NCI-H1092 treated with DMSO at 0.1 percent for 48 hours (cell line): ENCODE results near the gene STRA8.

Source experiments
- DNase-seq: peaks from one replicate; lab custom pipeline; 2025; lab: John Stamatoyannopoulos, UW

The STRA8 gene

DNA sequence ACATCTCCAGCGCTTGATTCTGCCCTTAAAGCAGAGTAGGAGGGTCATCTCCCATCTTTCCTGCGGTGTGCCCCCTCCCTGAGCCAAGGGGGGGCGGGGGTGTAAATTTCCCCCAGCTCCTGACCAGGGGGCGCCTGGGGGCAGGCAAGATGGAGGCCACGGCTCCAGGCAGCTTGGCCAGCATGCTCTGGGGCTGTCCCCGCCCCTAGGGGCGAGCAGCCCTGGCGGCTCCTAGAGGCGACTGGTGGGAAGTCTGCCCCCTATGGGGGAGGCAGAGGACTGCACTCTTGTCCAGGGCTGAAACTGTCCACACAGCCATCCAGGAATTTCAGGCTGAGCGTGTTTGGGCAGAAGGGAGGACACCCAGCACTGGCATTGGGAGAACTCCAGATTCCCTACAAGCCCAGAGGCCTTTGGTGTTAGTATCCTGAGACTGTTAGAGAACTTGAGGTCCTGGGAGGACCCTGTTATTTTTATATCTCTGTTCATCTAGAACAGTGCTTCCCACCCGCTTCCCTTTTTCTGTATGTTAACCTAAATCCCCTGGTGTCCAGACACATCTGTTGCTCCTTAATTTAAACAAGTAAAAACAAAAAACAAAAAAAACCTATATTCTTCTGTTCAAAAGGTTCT lies 4.6 kb downstream of the STRA8 start:
- DNase-seq = no peak

DNA sequence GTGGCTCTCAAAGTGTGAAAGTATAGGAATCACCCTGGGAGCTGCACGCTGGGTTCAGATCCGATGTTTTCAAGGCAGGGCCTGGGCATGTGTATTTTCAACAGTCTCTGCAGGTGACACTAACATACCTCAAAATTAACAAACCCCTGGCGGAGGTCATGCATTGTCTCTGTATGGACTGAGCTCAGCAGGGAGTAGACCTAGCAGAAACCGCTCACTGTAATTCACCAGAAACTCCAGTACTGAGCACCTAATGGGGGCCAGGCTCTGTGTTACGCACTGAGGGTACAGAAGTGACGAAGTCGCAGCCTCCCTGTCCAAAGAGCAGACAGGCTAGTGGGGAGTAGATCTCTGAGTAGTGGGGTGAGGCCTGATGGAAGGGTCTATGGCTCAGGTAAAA lies 5.6 kb downstream of the STRA8 start:
- no peak for DNase-seq

DNA sequence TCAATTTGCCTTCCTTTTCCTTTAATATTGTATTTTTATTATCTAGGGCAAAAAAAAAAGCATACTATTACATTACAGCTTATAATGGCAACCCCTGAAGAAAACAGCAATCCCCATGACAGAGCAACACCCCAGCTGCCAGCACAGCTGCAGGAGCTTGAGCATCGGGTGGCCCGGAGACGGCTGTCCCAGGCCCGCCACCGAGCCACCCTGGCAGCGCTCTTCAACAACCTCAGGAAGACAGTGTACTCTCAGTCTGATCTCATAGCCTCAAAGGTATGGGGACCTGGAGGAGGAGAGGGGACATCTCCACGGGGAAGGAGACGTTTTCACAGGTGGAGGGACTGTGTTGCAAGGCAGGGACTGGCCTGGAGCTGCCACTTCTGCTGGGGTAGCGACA lies 6.8 kb downstream of the STRA8 start:
- no peak for DNase-seq

DNA sequence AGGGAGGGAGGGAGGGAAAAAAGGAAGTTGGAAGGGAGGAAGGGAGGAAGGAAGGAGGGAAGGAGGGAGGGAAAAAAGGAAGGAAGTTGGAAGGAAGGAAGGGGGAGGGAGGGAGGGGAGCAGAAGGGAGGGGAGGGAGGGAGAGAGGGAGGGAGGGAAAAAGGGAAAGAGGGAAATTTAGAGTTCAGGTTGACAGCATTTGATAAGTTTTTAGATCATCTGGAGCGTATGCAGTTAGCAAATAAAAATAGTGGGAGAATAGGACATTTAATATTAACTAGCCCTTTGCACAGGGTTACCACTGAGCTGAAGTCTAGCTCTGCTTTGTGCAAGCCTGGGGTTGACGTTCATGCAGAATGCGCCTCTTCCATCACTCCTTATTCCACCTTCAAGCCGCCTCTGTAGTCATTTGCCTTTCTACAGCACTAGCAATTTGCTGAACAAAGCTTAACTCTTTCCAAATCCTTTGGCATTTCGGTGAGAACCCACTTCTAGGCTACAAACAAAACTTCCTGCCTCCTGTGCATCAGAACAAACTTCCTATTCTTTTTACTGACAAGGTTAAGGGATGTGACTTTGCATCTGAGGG lies 8.6 kb downstream of the STRA8 start:
- no peak for DNase-seq

DNA sequence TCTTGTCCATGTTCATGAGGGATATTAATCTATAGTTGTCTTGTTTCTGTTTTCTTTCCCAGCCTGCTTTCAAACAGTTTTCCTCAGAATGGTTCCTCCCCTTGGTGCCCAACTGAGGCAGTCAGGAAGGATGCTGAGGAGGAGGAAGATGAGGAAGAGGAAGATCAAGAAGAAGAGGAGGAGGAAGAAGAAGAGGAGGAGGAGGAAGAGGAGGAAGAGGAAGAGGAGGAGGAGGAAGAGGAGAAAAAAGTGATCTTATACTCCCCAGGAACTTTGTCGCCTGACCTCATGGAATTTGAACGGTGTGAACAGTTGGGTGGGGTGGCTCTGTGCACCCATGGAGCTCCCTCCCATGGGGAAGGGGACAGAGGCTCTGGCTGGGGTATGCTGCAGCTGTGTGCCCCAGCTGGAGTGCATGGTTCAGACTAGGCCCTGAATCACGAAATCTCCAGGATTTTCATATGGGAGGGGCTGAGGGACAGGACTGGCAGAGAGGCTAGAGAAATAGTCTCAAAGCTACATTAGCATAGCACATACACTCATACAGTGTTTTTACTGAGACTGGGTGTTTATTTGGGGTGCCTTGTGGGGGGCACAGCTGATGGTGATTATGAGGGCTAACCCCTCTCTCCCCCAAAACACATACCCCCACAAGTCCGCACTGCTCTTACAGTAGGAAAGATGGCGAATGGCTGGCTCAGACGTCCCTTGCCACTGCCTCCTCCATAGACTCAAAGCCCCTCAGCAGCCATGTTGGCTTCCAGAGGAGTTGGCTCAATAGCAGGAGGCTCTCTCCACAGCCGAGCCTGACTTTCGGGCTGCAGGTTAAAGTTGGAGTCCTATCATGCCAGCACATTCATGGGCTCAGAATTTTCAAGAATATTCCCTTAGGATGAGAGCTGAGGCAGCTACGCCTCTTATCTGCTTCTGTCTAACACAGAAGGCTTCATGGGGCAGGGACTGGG lies 11.9 kb downstream of the STRA8 start:
- DNase-seq = no peak

DNA sequence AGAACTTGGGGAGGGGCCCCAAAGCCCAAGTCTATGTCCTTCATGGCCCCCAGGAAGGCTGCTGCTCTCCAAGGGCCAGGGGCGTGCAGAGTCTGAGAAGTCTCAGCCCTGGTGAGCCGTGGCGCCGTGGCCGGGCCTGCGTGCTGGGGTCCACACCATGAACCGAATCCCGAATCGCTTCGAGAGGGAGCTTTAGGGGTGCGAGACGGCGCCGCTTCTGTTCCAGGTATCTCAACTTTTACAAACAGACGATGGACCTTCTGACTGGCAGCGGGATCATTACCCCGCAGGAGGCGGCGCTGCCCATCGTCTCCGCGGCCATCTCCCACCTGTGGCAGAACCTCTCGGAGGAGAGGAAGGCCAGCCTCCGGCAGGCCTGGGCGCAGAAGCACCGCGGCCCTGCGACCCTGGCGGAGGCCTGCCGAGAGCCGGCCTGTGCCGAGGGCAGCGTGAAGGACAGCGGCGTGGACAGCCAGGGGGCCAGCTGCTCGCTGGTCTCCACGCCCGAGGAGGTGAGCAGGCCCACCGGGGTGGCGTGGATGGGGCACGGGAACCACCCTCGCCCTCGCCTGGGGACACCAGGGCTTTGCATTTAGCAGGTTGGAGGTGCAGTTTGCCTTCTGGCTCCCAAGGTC lies 12.7 kb downstream of the STRA8 start:
- DNase-seq = no peak

DNA sequence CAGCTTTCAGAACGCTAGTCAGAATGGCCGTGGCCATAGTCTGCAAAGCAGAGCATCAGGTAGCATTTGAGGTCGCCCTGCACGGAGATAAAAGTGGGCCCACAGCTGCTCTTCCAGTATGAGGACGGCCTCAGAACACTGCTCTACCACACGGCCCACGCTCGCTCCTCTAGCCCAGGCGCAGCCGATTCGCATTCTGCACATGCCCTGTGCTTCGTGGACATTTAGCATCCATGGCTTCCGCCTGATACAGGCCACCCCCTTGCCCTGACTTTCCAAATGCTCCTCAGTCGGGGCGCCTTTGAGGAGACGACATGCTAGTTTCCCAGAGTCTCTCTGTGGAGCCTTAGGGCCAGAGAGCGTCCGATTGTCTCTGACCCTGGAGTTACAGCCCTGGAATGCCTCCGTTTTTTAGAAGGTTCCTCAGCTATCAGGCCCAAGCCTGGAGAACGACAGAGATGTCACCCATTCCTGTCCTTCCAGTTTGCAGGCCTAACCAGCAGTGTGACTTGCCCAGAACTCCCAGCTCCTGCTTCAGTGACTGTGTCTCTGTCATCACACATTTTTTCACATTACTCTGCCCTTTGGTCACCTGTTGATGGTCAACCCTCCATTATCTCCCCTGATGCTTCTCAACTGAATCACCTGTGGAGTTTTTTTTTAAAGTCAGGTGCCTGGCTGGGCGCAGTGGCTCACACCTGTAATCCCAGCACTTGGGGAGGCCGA lies 14.3 kb downstream of the STRA8 start:
- DNase-seq = no peak

DNA sequence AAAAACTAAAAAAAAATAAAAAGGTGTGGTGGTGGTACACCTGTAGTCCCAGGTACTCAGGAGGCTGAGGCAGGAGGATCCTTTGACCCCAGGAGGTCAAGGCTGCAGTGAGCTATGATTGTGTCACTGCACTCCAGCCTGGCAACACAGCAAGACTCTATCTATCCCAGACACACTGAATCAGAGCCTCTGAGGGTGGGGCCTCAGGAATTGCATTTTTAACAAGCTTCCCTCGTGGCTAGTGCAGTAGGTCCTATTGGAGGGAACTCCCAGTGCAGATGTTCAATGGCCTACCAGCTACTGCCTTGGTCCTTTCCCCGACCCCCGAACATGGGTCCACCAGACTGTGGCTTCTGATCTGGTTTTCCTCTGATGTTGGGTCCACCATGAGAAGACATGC lies 14.9 kb downstream of the STRA8 start:
- DNase-seq = no peak

DNA sequence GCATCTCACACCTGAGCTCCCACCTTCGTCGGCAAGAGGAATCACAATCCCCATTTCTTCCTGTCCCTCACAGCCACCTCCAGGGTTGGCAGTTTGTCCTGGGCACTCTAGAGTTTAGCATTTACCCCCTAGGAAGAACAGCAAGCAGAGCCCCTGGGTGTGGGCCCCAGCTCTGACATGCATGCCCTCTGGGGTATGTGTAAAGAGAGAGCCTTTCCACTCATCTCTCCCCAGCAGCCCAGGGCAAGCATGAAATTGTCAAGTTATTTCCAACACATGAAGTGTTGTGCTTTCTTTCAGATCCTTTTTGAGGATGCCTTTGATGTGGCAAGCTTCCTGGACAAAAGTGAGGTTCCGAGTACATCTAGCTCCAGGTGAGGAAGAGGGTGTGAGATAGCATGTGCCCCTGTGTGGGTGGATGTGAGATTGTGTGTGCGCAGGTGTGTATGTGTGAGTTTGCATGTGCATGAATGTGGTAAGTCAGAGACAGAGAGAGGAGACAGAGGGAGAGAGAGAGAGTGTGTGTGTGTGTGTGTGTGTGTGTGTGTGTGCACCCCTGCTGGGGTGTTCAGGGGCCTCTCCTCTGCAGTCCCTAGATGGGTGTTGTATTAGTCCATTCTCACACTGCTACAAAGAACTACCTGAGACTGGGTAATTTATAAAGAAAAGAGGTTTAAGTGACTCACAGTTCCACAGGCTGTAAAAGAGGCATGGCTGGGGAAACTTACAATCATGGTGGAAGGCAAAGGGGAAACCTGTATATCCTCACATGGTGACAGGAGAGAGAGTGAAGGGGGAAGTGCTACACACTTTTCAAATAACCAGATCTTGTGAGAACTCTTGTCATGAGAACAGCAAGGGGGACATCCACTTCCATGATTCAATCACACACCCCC lies 18.1 kb downstream of the STRA8 start:
- DNase-seq = no peak

DNA sequence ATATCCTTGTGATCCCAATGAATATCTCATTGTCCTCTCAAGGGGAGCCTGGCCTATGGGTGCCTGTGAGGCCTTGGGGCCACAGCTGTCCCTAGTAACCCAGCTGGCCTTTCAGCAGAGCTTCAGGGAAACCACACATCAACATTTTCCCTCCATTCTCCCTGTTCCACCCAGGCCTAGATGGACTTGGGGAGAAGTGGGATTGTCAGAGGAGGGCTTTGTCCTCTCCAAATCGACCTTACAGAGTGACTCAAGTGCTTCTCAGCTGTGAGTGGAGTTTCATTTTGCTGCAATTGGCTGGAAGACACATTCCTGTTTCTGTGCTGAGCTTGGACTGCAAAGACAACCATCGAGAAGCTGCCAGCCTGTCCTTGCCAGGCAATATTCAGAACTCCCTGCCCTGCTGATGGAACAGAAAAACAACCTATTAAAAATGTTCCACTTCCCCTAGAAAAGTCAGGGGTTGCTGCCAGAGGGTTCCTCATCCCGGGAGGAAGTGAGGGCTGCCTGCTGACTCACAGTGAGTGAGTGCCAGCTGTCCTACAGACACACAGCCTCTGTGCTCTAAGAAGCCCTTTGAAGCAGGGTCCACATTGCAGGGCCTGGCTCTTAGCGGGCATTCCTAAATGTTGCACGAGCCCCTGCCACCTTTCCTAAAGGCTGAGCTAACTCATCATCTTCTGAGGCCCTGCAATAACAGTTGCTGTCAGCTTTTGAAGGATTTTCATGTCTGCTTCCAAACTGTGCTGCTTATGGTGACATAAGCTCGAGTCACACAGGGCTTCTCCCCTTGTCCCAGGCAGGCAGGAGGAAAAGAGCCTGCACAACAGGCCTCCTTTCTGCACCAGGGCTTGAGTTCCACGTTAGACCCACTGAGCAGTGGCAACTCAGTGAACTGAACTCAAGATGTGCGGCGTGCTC lies 20.5 kb downstream of the STRA8 start:
- DNase-seq = no peak

DNA sequence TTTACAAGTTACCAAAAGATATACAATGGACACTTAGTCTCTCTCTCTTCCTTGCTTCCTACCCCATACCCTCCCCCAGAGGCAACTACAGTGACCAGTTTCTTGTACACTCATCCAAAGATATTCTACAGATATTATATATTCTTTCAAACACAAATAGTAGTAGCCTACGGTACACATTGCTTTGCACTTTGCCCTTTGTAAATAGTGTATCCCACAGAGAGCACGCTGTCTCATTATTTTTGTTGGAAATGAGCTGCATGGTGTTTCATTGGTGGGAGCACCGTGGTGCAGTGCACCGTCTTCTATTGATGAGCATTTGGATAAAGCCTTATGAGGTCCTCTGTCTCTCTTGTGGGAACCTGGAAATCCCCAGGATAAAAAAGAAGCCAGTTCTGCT lies 24.2 kb downstream of the STRA8 start:
- DNase-seq = no peak

DNA sequence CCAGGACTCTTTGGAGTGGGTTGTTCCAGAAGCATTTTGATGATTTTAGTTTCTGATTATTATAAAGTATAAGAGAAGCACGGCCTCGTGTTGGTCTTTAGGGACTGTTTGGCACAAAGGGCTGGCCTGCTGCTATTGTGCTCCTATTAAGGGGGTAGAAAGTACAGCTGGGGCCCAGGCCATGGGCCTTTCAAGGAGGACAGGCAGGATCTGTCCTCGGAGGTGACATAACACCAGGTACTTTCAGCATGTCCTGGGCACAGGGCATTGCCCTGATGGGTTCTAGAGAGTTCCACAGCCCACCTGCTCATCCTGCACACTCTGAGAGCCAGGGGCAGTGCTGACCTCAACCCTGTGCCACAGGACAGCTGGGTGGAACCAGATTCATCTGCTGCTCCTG lies 24.9 kb downstream of the STRA8 start:
- DNase-seq = no peak

DNA sequence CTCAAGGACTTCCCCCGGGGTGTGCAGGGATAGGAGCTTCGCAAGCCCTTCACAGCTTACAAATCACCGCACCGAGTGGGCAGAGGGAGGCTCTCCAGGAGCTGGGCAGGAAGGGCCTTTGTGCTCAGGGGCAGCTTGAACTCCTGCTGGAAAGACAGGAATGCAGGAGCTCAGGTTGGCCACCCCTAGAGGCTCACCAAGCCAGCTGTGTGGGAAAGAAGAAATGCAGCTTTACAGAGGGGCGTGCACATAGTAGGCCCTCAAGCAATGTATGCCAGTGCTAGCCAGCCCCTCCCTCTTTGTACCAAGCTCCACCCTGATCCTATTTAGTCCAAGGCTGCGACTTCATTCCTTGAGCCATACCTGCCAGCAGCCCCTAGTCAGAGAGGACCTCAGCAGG lies 26.1 kb downstream of the STRA8 start:
- no peak for DNase-seq

DNA sequence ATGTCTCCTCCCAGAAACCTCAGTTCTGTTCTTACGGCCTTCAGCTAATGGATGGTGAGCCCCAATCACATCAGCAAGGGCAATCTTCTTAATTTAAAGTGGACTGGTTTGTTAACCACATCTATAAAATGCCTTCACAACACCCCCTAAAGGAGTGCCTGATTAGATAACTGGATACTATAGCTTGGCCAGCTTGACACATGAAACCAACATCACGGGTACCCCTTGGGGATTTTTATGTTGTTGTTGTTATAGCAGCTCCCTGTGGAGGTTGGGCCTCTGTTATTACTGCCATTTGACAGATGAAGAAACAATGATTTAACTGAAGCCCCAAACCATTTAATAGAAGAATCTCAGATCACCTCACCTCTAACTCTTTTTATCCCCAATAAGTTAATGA lies 26.8 kb downstream of the STRA8 start:
- DNase-seq = no peak

DNA sequence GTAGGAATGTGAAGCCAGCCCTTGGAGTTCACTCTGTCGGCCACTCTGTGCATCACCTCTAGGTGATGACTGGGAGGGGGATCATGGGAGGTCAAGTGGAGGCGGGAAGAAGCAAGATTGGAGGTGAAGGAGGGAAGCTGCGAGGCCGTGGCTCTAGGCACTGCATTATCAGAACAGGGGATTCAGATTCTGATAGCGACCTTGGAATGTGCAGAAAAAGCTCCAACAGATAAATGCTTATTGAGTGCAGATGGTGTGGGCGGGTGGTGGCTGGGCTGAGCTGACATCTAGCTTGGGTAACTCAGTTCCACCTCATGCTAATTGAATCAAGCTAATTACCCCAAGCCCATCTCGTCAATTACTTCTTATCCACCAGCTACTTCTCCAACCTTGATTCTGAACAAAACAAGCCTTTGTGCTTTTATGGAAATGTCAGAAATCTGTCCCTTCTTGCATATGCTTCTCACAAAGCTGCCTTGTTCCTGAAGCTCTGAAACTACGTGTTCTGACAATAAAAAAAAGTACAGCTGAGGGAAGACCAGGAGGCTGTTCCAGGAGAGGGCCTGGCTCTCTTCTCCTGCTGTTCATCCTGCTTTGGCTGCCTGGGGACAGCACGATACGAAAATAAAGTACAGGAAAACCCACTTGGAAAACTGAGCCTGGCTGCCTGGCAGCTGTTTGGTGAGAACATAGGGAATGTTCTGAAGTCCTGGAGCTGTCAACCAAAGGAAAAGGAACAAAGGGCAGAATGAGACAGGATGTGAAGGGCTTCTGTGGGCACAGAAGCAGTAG lies 27.5 kb downstream of the STRA8 start:
- DNase-seq = no peak

DNA sequence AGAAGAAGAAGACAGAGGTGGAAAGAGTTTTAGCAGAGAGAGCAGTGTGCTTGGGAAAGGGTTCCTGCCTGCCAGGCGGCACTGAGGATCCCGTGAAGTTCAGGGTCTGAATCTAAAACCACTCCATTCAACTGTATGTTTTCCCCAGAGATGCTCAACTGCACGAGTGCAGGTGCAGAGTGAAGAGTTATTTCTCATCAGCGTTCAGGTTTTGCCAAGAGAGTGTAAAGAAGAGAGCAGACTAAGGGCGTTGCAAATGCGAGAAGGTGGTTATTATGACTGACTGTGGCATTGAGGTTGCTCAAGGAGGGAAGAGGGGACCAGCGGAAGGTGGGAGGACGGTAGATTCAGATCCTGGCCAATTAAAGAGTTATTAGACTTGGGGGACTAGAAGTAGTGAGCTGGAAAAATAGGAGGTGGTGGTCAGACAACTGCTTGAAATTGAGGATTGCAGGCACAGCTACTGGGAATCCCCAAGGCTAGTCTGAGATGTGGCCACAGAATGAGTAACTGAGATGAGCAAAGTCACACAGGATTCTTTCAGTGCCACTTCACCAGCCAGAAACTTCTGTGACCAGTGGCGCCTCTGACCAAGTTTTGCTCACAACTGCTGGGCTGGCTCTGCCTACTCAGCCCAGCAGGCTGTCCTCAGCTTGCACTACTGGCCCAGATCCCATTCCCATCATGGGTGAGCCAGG lies 29.1 kb downstream of the STRA8 start:
- DNase-seq = no peak

DNA sequence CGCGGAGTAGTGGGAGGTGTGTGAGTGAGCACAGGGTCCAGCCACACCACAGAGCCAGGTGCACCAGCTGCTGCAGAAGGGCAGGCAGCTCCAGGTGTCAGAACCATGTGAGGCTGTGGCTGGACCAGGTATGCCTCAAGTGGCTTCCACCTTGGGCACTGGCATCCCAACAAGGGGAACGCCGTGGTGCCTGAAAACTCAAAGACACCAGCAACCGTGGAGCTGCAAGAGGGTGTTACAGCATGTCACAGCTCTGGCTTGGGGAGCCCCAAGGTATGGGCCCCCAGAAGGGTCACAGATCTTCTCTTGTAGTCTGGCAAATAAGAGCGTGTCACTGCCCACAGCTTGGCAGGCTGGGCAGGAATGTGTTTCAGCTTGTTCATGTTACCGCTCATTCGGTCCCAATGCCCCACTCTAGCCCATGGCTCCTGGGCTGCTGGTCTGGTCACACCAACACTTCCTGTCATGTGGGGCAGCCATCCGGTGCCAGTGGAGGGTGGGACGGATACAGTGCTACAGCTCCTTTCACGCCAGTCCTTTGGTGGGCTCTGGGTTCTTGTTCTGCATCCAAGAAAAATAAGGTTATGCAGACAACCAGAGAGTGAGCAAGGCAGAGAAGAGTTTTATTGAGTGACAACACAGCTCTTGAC lies 29.8 kb downstream of the STRA8 start:
- no peak for DNase-seq

DNA sequence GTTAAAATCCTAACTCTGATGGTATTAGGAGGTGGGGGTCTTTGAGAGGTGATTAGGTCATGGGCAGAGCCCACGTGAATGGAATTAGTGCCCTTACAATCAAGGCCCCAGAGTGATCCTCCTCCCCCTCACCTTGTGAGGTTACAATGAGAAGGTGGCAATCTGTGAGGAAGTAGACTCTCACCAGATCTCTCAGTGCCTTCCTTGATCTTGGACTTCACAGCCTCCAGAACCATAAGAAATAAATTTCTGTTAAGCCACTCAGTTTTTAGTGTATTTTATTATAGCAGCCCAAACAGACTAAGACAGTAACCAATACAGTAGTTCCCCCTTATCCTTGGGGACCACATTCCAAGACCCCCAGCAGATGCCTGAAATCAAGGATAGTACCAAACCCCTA lies 32.0 kb downstream of the STRA8 start:
- no peak for DNase-seq
